Fibroblast of skin of right biceps (primary cell): Measurements from ENCODE around the gene HOXA13.

Experiments
- DNase-seq: peaks from one replicate; pipeline ENCODE4 v3.0.0-alpha.2; 2013

The HOXA13 gene

GRCh38 chr7:27157702-27158431 is 42.0 kb downstream of the HOXA13 start:
- no peak for DNase-seq

- no peak for DNase-seq
Measured at GRCh38 chr7:27156916-27157701, 42.8 kb downstream of the HOXA13 start.

GRCh38 chr7:27156508-27156898 is 43.4 kb downstream of the HOXA13 start, which contains the start of gene HOXA7:
HOXA7 (minus strand) TSS chr7:27156675; CDS start chr7:27156545, 130 bp downstream.
- DNase-seq = peak; percentile 77

- DNase-seq = no peak
Measured at GRCh38 chr7:27155816-27156507, 43.9 kb downstream of the HOXA13 start.

- no peak for DNase-seq
Measured at GRCh38 chr7:27154901-27155815, 44.7 kb downstream of the HOXA13 start.

- DNase-seq = no peak
Measured at GRCh38 chr7:27154369-27154768, 45.5 kb downstream of the HOXA13 start.

GRCh38 chr7:27153526-27153925 is 46.4 kb downstream of the HOXA13 start:
- DNase-seq = no peak

GRCh38 chr7:27152816-27153442 is 47.0 kb downstream of the HOXA13 start:
- no peak for DNase-seq

- peak; percentile 60 for DNase-seq
Measured at GRCh38 chr7:27151931-27152815, 47.7 kb downstream of the HOXA13 start, which contains the start of gene HOXA3. HOXA3 (minus strand) TSS chr7:27152583; CDS start chr7:27110640, 41,943 bp downstream.

GRCh38 chr7:27151341-27151930 is 48.5 kb downstream of the HOXA13 start:
- DNase-seq = no peak

GRCh38 chr7:27150568-27151340 is 49.1 kb downstream of the HOXA13 start:
- DNase-seq = peak; percentile 78

- DNase-seq = no peak
Measured at GRCh38 chr7:27149842-27150567, 49.9 kb downstream of the HOXA13 start.

- DNase-seq = no peak
Measured at GRCh38 chr7:27148756-27149641, 50.9 kb downstream of the HOXA13 start.

GRCh38 chr7:27148031-27148755 is 51.7 kb downstream of the HOXA13 start:
- no peak for DNase-seq

- DNase-seq = peak; percentile 51
Measured at GRCh38 chr7:27147199-27148030, 52.5 kb downstream of the HOXA13 start, which contains the start of gene HOXA6. HOXA6 (minus strand) TSS chr7:27147774; CDS start chr7:27147749, 25 bp downstream.
